Neural crest cell (in vitro differentiated cells): ENCODE data around the gene ZBTB8A. TPM values are rescaled to one million over a fixed set of nuclear protein-coding genes. Genes with fewer than 3 reads are reported as not detected.
"Not testable (repeated sequence)": the region's sequence is repeated elsewhere in the genome, so short reads cannot be mapped to it uniquely, and the experiment has no call there.

Experiments
- DNase-seq: peaks from one replicate; pipeline ENCODE4 v3.0.0; 2021; ENCODE audit warnings: low read depth, mixed read lengths, low spot score
- H3K27ac Mint-ChIP-seq: one replicate; pipeline ENCODE4 v1.8.0; 2021; ENCODE audit warnings: mild to moderate bottlenecking, mixed read lengths; ENCODE audit not compliant: unreplicated experiment
- H3K27me3 Mint-ChIP-seq: 2 replicates; pipeline ENCODE4 v1.8.0; 2021; ENCODE audit warnings: low read depth, mild to moderate bottlenecking, mixed read lengths
- H3K36me3 Mint-ChIP-seq: 2 replicates; pipeline ENCODE4 v1.8.0; 2021; ENCODE audit warnings: low read depth, mild to moderate bottlenecking, mixed read lengths
- H3K4me1 Mint-ChIP-seq: 2 replicates; pipeline ENCODE4 v1.8.0; 2021; ENCODE audit warnings: mixed read lengths
- H3K4me3 Mint-ChIP-seq: one replicate; pipeline ENCODE4 v1.8.0; 2021; ENCODE audit warnings: mild to moderate bottlenecking, mixed read lengths
- H3K9me3 Mint-ChIP-seq: 2 replicates; pipeline ENCODE4 v1.8.0; 2021; ENCODE audit warnings: mixed read lengths
- CTCF ChIP-seq: fragments of 200-600 bp; sonication (generic); conservative IDR thresholded peaks from 2 replicates; pipeline ENCODE4 v1.5.0; 2021; ENCODE audit warnings: antibody characterized with exemption, mild to moderate bottlenecking
- total RNA-seq: library from RNA; stranded (reverse); gene quantifications from 2 replicates; pipeline ENCODE4 v1.2.1, GENCODE V29; 2021

ZBTB8A gene
- total RNA-seq, 1 donor from 2014 or later: 10.1 TPM

- H3K4me1 Mint-ChIP-seq: peaks cover 14% of the 10 kb centered on the region
- H3K4me3 Mint-ChIP-seq: no peak overlapping the region
- H3K36me3 Mint-ChIP-seq: no peaks in the 10 kb centered on the region
- no peak overlapping the region for H3K27ac Mint-ChIP-seq
- H3K9me3 Mint-ChIP-seq: no peaks in the 10 kb centered on the region
- TF ChIP-seq CTCF: no peak
- no peak for DNase-seq
- no peaks in the 10 kb centered on the region for H3K27me3 Mint-ChIP-seq
Measured at GRCh38 chr1:32521165-32521564, 18.1 kb upstream of the ZBTB8A start.

- H3K27me3 Mint-ChIP-seq: no peaks in the 10 kb centered on the region
- H3K27ac Mint-ChIP-seq: no peak overlapping the region
- TF ChIP-seq CTCF: no peak
- no peaks in the 10 kb centered on the region for H3K9me3 Mint-ChIP-seq
- H3K36me3 Mint-ChIP-seq: no peaks in the 10 kb centered on the region
- H3K4me1 Mint-ChIP-seq: peaks cover 14% of the 10 kb centered on the region
- no peak overlapping the region for H3K4me3 Mint-ChIP-seq
- DNase-seq: no peak
Measured at GRCh38 chr1:32525053-32525452, 14.2 kb upstream of the ZBTB8A start.

- H3K36me3 Mint-ChIP-seq: no peaks in the 10 kb centered on the region
Measured at GRCh38 chr1:32525661-32526444, 13.4 kb upstream of the ZBTB8A start.

GRCh38 chr1:32528550-32528949 lies 10.7 kb upstream of the ZBTB8A start:
- not testable (repeated sequence) for DNase-seq, H3K4me3 Mint-ChIP-seq, H3K36me3 Mint-ChIP-seq, H3K27me3 Mint-ChIP-seq, H3K9me3 Mint-ChIP-seq, H3K4me1 Mint-ChIP-seq, H3K27ac Mint-ChIP-seq

More at GRCh38 chr1:32525661-32526444, 13.4 kb upstream of the ZBTB8A start:
- Mint-ChIP-seq H3K27ac (no peak overlapping the region), H3K4me3 (no peak overlapping the region), H3K4me1 (peaks cover 9% of the 10 kb centered on the region), H3K27me3 (no peaks in the 10 kb centered on the region), H3K9me3 (no peaks in the 10 kb centered on the region)
- TF ChIP-seq CTCF: no peak
- DNase-seq: no peak

GRCh38 chr1:32533792-32534327 lies 5.4 kb upstream of the ZBTB8A start:
- Mint-ChIP-seq H3K36me3 (no peaks in the 10 kb centered on the region), H3K4me1 (peaks cover 2% of the 10 kb centered on the region), H3K27ac (no peak overlapping the region), H3K9me3 (no peaks in the 10 kb centered on the region), H3K27me3 (peaks cover 1% of the 10 kb centered on the region), H3K4me3 (peak overlapping the region; percentile 16)
- no peak for TF ChIP-seq CTCF
- no peak for DNase-seq

GRCh38 chr1:32536117-32536516 lies 3.1 kb upstream of the ZBTB8A start:
- H3K4me3 Mint-ChIP-seq: no peak overlapping the region
- no peak overlapping the region for H3K27ac Mint-ChIP-seq
- no peaks in the 10 kb centered on the region for H3K9me3 Mint-ChIP-seq
- H3K27me3 Mint-ChIP-seq: peaks cover 5% of the 10 kb centered on the region
- DNase-seq: no peak
- no peak for TF ChIP-seq CTCF
- H3K36me3 Mint-ChIP-seq: no peaks in the 10 kb centered on the region
- H3K4me1 Mint-ChIP-seq: peaks cover 16% of the 10 kb centered on the region
